GM12891 (cell line): Measurements from ENCODE around the gene PDZRN3.

ENCODE experiments used
- POLR2A ChIP-seq: IDR thresholded peaks from 2 replicates; pipeline ENCODE4 v1.6.1; 2011; ENCODE audit warnings: low read depth, low read length, control low read depth
- POLR2AphosphoS5 ChIP-seq: IDR thresholded peaks from 2 replicates; pipeline ENCODE4 v1.6.1; 2011; ENCODE audit warnings: low read depth, low read length, control low read depth
- SPI1 ChIP-seq: IDR thresholded peaks from 2 replicates; pipeline ENCODE4 v1.6.1; 2011; ENCODE audit warnings: low read depth, low read length, control low read depth
- TAF1 ChIP-seq: IDR thresholded peaks from 2 replicates; pipeline ENCODE4 v1.6.1; 2011; ENCODE audit warnings: low read depth, low read length, control low read depth

DNA sequence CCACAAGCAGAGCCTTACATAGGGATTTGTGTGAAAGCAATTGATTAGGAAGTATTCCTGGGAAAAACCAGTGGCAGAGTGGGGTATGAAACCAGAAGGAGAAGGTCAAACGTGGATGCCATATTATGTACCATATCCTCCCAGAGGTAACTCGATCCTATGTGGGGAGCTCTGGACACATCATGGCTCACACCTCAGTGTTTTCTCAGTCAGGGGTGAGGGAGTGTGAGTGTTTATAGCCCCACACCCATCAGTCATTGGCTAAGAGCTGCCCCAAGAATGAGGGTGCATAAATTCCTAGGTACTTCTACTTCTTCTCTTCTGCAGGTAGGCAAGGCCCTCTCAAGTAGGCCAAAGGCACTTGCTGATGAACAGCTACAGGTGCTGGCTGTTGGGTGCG lies 28.2 kb upstream of the PDZRN3 start:
- no peak for TF ChIP-seq POLR2A
- TF ChIP-seq POLR2AphosphoS5 = no peak
- TF ChIP-seq TAF1 = no peak
- TF ChIP-seq SPI1 = no peak
